Peyer's patch (tissue), 4 donors: ENCODE measurements around the gene ADGRG7. TPM values are rescaled to one million over a fixed set of nuclear protein-coding genes. Genes with fewer than 3 reads are reported as not detected.

Experiments used
- DNase-seq, 3 donors: peaks; one replicate each; pipeline ENCODE4 v3.0.0-alpha.2; 2017 to 2019
- H3K27ac ChIP-seq, 4 donors: fragments of 200-600 bp; sonication (generic); one replicate each; pipeline ENCODE4 v1.5.1; 2016 to 2019
- H3K27me3 ChIP-seq, 2 donors: fragments of 200-600 bp; sonication (generic); one replicate each; pipeline ENCODE4 v1.5.1; 2019
- H3K36me3 ChIP-seq, 3 donors: fragments of 200-600 bp; sonication (generic); one replicate each; pipeline ENCODE4 v1.5.1; 2016 to 2019
- H3K4me1 ChIP-seq, 4 donors: fragments of 200-600 bp; sonication (generic); one replicate each; pipeline ENCODE4 v1.5.1; 2016 to 2019
- H3K4me3 ChIP-seq, 4 donors: fragments of 200-600 bp; sonication (generic); 1 replicate in 3 of 4; 2 replicates in 1 of 4; pipeline ENCODE4 v1.5.1; 2016 to 2019; ENCODE audit warnings: mild to moderate bottlenecking in 1 of 4
- H3K9me3 ChIP-seq, 4 donors: fragments of 200-600 bp; sonication (generic); one replicate each; pipeline ENCODE4 v1.5.1; 2016 to 2019; ENCODE audit warnings: mild to moderate bottlenecking in 1 of 4
- CTCF ChIP-seq, 6 experiments: fragments of 450-650 bp in 4 of 6; fragments of 200-600 bp in 2 of 6; sonication (generic) in 1 of 6; IDR thresholded peaks; one replicate each; pipeline ENCODE4 v1.5.1; 2017 to 2019; ENCODE audit warnings: antibody characterized with exemption in 6 of 6, mild to moderate bottlenecking in 3 of 6, moderate library complexity in 1 of 6
- POLR2A ChIP-seq, 2 donors: fragments of 450-650 bp; IDR thresholded peaks; one replicate each; pipeline ENCODE4 v1.5.1; 2017; ENCODE audit warnings: antibody characterized with exemption in 2 of 2, mild to moderate bottlenecking in 2 of 2, moderate library complexity in 2 of 2
- total RNA-seq, 4 donors: library from RNA; depleted of rRNA; stranded (reverse); fragments of >200 nt; gene quantifications; one replicate each; pipeline ENCODE4 v1.1.0, GENCODE V29; 2016

Gene ADGRG7
- total RNA-seq, 4 donors from 2014 or later, result 5.8 to 124 (median 83.1) TPM

- peak overlapping the region in 3 of 4 donors; percentile 66 to 92 (median 82) for H3K27ac ChIP-seq
- H3K27me3 ChIP-seq, result no peaks in the 10 kb centered on the region
- TF ChIP-seq CTCF (IDR thresholded peaks at IDR 0.05), result no peak
- no peak for TF ChIP-seq POLR2A (IDR thresholded peaks at IDR 0.05)
- H3K9me3 ChIP-seq, result no peaks in the 10 kb centered on the region
- peak in 1 of 3 donors; percentile 56 for DNase-seq
- H3K4me3 ChIP-seq, result no peak overlapping the region
- H3K36me3 ChIP-seq, result no peaks in the 10 kb centered on the region
- peaks cover 0 to 25% (median 0%) of the 10 kb centered on the region in 4 donors for H3K4me1 ChIP-seq
These were observed 88.4 kb downstream of the ADGRG7 start for GRCh38 chr3:100697723-100698285.

- Histone ChIP-seq H3K9me3 (no peaks in the 10 kb centered on the region), H3K4me3 (no peak overlapping the region), H3K27me3 (no peaks in the 10 kb centered on the region), H3K36me3 (no peaks in the 10 kb centered on the region), H3K4me1 (peaks cover 0 to 25% (median 0%) of the 10 kb centered on the region in 4 donors), H3K27ac (peak overlapping the region in 2 of 4 donors; percentile 82 to 92)
- DNase-seq, result no peak
- TF ChIP-seq CTCF (IDR thresholded peaks at IDR 0.05), result no peak
- TF ChIP-seq POLR2A (IDR thresholded peaks at IDR 0.05), result no peak
These were observed 89.3 kb downstream of the ADGRG7 start for GRCh38 chr3:100698736-100699135.

- Histone ChIP-seq H3K9me3 (no peaks in the 10 kb centered on the region), H3K4me1 (peaks cover 0 to 25% (median 0%) of the 10 kb centered on the region in 4 donors), H3K27me3 (no peaks in the 10 kb centered on the region), H3K27ac (no peak overlapping the region), H3K4me3 (no peak overlapping the region), H3K36me3 (no peaks in the 10 kb centered on the region)
- TF ChIP-seq CTCF (IDR thresholded peaks at IDR 0.05), result no peak
- TF ChIP-seq POLR2A (IDR thresholded peaks at IDR 0.05), result no peak
- DNase-seq, result no peak
These were observed 91.3 kb downstream of the ADGRG7 start for GRCh38 chr3:100700708-100701107.

GRCh38 chr3:100702082-100702979 lies 92.9 kb downstream of the ADGRG7 start:
- Histone ChIP-seq H3K4me3 (no peak overlapping the region), H3K27ac (no peak overlapping the region)
- DNase-seq, result no peak

GRCh38 chr3:100702980-100703345 lies 93.6 kb downstream of the ADGRG7 start:
- Histone ChIP-seq H3K4me3 (no peak overlapping the region), H3K36me3 (no peaks in the 10 kb centered on the region), H3K4me1 (peaks cover 0 to 11% (median 0%) of the 10 kb centered on the region in 4 donors), H3K9me3 (no peaks in the 10 kb centered on the region), H3K27ac (no peak overlapping the region), H3K27me3 (no peaks in the 10 kb centered on the region)
- TF ChIP-seq CTCF (IDR thresholded peaks at IDR 0.05) (no peak), POLR2A (IDR thresholded peaks at IDR 0.05) (no peak)
- DNase-seq, result no peak

More at GRCh38 chr3:100702082-100702979, 92.9 kb downstream of the ADGRG7 start:
- Histone ChIP-seq H3K27me3 (no peaks in the 10 kb centered on the region), H3K9me3 (no peaks in the 10 kb centered on the region), H3K4me1 (peaks cover 0 to 17% (median 0%) of the 10 kb centered on the region in 4 donors), H3K36me3 (no peaks in the 10 kb centered on the region)
- no peak for TF ChIP-seq POLR2A (IDR thresholded peaks at IDR 0.05)
- TF ChIP-seq CTCF (IDR thresholded peaks at IDR 0.05), result no peak
